Measurements from ENCODE around the gene SLC14A1. TPM values are rescaled to one million over a fixed set of nuclear protein-coding genes. Genes with fewer than 3 reads are reported as not detected.

Gene SLC14A1
- polyA plus RNA-seq, 1 experiment, result 0.77 TPM

- no peak overlapping the region for H3K4me3 ChIP-seq (ENCODE audit: low read depth, low read length)
- ChIA-PET POLR2A (no interaction called here), CTCF (interaction anchor here (0.7 to 1.4 kb wide), 4 partner anchors 10 to 273 kb away, joined by 3 to 4 read pairs (median 4); no protein-coding TSS in a partner anchor)
- no peak for TF ChIP-seq CTCF (IDR thresholded peaks at IDR 0.05; ENCODE audit: insufficient read depth, low read depth, low read length)
- no peak for DNase-seq (ENCODE audit: low read depth)
- H3K36me3 ChIP-seq (ENCODE audit: control insufficient read depth, insufficient read depth, low read length), result no peaks in the 10 kb centered on the region
- H3K27me3 ChIP-seq (ENCODE audit: control insufficient read depth, insufficient read depth, low read length), result no peaks in the 10 kb centered on the region; the same call in 1 of the 2 replicates
Observed at GRCh38 chr18:45680066-45680690, 43.8 kb upstream of the SLC14A1 start.

GRCh38 chr18:45682181-45682580 is 41.8 kb upstream of the SLC14A1 start:
- H3K4me3 ChIP-seq (ENCODE audit: low read depth, low read length), result no peak overlapping the region
- ChIA-PET CTCF (interaction anchor here (1.2 to 2.7 kb wide), 6 partner anchors 9 to 198 kb away, joined by 3 to 7 read pairs (median 5); no protein-coding TSS in a partner anchor), POLR2A (no interaction called here)
- TF ChIP-seq CTCF (IDR thresholded peaks at IDR 0.05; ENCODE audit: insufficient read depth, low read depth, low read length), result no peak
- H3K27me3 ChIP-seq (ENCODE audit: control insufficient read depth, insufficient read depth, low read length), result no peaks in the 10 kb centered on the region
- no peaks in the 10 kb centered on the region for H3K36me3 ChIP-seq (ENCODE audit: control insufficient read depth, insufficient read depth, low read length)
- DNase-seq (ENCODE audit: low read depth), result no peak

- Histone ChIP-seq H3K27me3 (ENCODE audit: control insufficient read depth, insufficient read depth, low read length) (no peaks in the 10 kb centered on the region), H3K36me3 (ENCODE audit: control insufficient read depth, insufficient read depth, low read length) (no peaks in the 10 kb centered on the region), H3K4me3 (ENCODE audit: low read depth, low read length) (no peak overlapping the region)
- ChIA-PET CTCF (interaction anchor here (0.9 to 2.7 kb wide), 6 partner anchors 19 to 195 kb away, joined by 3 to 10 read pairs (median 6); no protein-coding TSS in a partner anchor), POLR2A (no interaction called here)
- peak; percentile 92 for DNase-seq (ENCODE audit: low read depth)
- no peak for TF ChIP-seq CTCF (IDR thresholded peaks at IDR 0.05; ENCODE audit: insufficient read depth, low read depth, low read length)
Observed at GRCh38 chr18:45684341-45685115, 39.5 kb upstream of the SLC14A1 start.

- DNase-seq (ENCODE audit: low read depth), result no peak
- no peak overlapping the region for H3K4me3 ChIP-seq (ENCODE audit: low read depth, low read length)
- no peaks in the 10 kb centered on the region for H3K27me3 ChIP-seq (ENCODE audit: control insufficient read depth, insufficient read depth, low read length)
- POLR2A ChIA-PET, result interaction anchor here (0.5 kb wide), 1 partner anchor 116 kb away, joined by 3 read pairs; no protein-coding TSS in a partner anchor
- CTCF ChIA-PET, result interaction anchor here (0.5 to 7.4 kb wide), 8 partner anchors 21 to 369 kb away, joined by 3 to 95 read pairs (median 6); no protein-coding TSS in a partner anchor
- TF ChIP-seq CTCF (IDR thresholded peaks at IDR 0.05; ENCODE audit: insufficient read depth, low read depth, low read length), result no peak
- no peaks in the 10 kb centered on the region for H3K36me3 ChIP-seq (ENCODE audit: control insufficient read depth, insufficient read depth, low read length)
Observed at GRCh38 chr18:45686891-45687611, 36.9 kb upstream of the SLC14A1 start.

All from BJ (cell line).